CD8-positive, alpha-beta memory T cell (primary cell): ENCODE results near the gene SLC2A9. TPM values are rescaled to one million over a fixed set of nuclear protein-coding genes. Genes with fewer than 3 reads are reported as not detected.

Source experiments
- CTCF ChIA-PET: fragments of 350-600 bp; sonication (Branson Sonifier 250); formaldehyde crosslinking; loops from one replicate; lab custom pipeline; 2021; ENCODE audit warnings: antibody characterized with exemption; lab: Charles Lee
- POLR2A ChIA-PET: fragments of 350-600 bp; sonication (Branson Sonifier 250); formaldehyde crosslinking; loops from one replicate; lab custom pipeline; 2021; ENCODE audit warnings: antibody characterized with exemption; lab: Charles Lee
- DNase-seq, 5 donors: peaks; one replicate each; pipeline versions ENCODE4 v3.0.0 to v3.0.0-alpha.2; 2020 to 2022; ENCODE audit warnings: mixed read lengths in 1 of 5
- H3K27ac ChIP-seq: one replicate; pipeline ENCODE4 v1.7.0; 2013; ENCODE audit warnings: low read depth, mild to moderate bottlenecking, low read length, moderate library complexity
- H3K27me3 ChIP-seq: 2 replicates; pipeline ENCODE4 v1.7.0; 2013; ENCODE audit warnings: low read length, mild to moderate bottlenecking; ENCODE audit not compliant: insufficient read depth, poor library complexity, severe bottlenecking
- H3K36me3 ChIP-seq: 2 replicates; pipeline ENCODE4 v1.7.0; 2013; ENCODE audit warnings: mild to moderate bottlenecking, low read length, moderate library complexity; ENCODE audit not compliant: insufficient read depth
- H3K4me1 ChIP-seq: 2 replicates; pipeline ENCODE4 v1.7.0; 2013; ENCODE audit warnings: mild to moderate bottlenecking, low read length, moderate library complexity; ENCODE audit not compliant: insufficient read depth
- H3K4me3 ChIP-seq: 2 replicates; pipeline ENCODE4 v1.7.0; 2013; ENCODE audit warnings: mild to moderate bottlenecking, low read length
- H3K9me3 ChIP-seq: 2 replicates; pipeline ENCODE4 v1.7.0; 2013; ENCODE audit warnings: mild to moderate bottlenecking, low read length
- H3K27ac Mint-ChIP-seq, 8 donors: one replicate each; pipeline ENCODE4 v1.8.0; 2020 to 2021; ENCODE audit warnings: mixed read lengths in 8 of 8, mild to moderate bottlenecking in 6 of 8, inconsistent platforms in 3 of 8, moderate library complexity in 3 of 8
- H3K27me3 Mint-ChIP-seq, 2 donors: one replicate each; pipeline ENCODE4 v1.8.0; 2020 to 2021; ENCODE audit warnings: mixed read lengths in 2 of 2, mild to moderate bottlenecking in 1 of 2, moderate library complexity in 1 of 2
- H3K36me3 Mint-ChIP-seq, 3 donors: one replicate each; pipeline ENCODE4 v1.8.0; 2020 to 2021; ENCODE audit warnings: mixed read lengths in 3 of 3, inconsistent platforms in 1 of 3, mild to moderate bottlenecking in 1 of 3
- H3K4me1 Mint-ChIP-seq, 3 donors: one replicate each; pipeline ENCODE4 v1.8.0; 2020 to 2021; ENCODE audit warnings: mixed read lengths in 3 of 3, inconsistent platforms in 1 of 3, mild to moderate bottlenecking in 1 of 3
- H3K4me3 Mint-ChIP-seq, 7 donors: one replicate each; pipeline ENCODE4 v1.8.0; 2020 to 2021; ENCODE audit warnings: mixed read lengths in 7 of 7, mild to moderate bottlenecking in 6 of 7, moderate library complexity in 4 of 7, inconsistent platforms in 2 of 7
- H3K9me3 Mint-ChIP-seq, 5 donors: one replicate each; pipeline ENCODE4 v1.8.0; 2020 to 2022; ENCODE audit warnings: mixed read lengths in 5 of 5, mild to moderate bottlenecking in 3 of 5, moderate library complexity in 2 of 5, inconsistent platforms in 1 of 5
- polyA plus RNA-seq: library from polyadenylated mRNA; unstranded; fragments of 300-500 nt; fragmentation: Illumina TruSeq; gene quantifications from one replicate; pipeline ENCODE4 v1.2.3, GENCODE V29; 2021
- total RNA-seq, 2 experiments: library from RNA; stranded (reverse); gene quantifications; one replicate each; pipeline ENCODE4 v1.2.3, GENCODE V29; 2021

SLC2A9 gene
- total and polyA plus RNA-seq, 3 experiments from 2014 or later: 1.8 to 3.1 (median 3.0) TPM

- Mint-ChIP-seq H3K36me3 (no peaks in the 10 kb centered on the region), H3K4me1 (no peaks in the 10 kb centered on the region), H3K9me3 (peaks cover 0 to 3% (median 0%) of the 10 kb centered on the region in 5 donors), H3K27ac (peak overlapping the region in 1 of 8 donors; percentile 3), H3K27me3 (peaks cover 0 to 1% of the 10 kb centered on the region in 2 donors), H3K4me3 (no peak overlapping the region)
- no peak overlapping the region for H3K27ac ChIP-seq
- DNase-seq: no peak
- no peaks in the 10 kb centered on the region for H3K27me3 ChIP-seq
- H3K4me3 ChIP-seq: no peak overlapping the region
- no peaks in the 10 kb centered on the region for H3K4me1 ChIP-seq
- CTCF ChIA-PET: no interaction called here
- H3K9me3 ChIP-seq: no peaks in the 10 kb centered on the region
- no peaks in the 10 kb centered on the region for H3K36me3 ChIP-seq
- POLR2A ChIA-PET: no interaction called here
Observed at GRCh38 chr4:9870165-9870790, 151.0 kb downstream of the SLC2A9 start.

GRCh38 chr4:9867751-9868425, 153.4 kb downstream of the SLC2A9 start:
- POLR2A ChIA-PET: no interaction called here
- no peaks in the 10 kb centered on the region for H3K36me3 Mint-ChIP-seq
- no peaks in the 10 kb centered on the region for H3K4me1 ChIP-seq
- DNase-seq: no peak
- no peaks in the 10 kb centered on the region for H3K4me1 Mint-ChIP-seq
- H3K27me3 Mint-ChIP-seq: peaks cover 0 to 1% of the 10 kb centered on the region in 2 donors
- no peak overlapping the region for H3K4me3 ChIP-seq
- no peak overlapping the region for H3K27ac Mint-ChIP-seq
- H3K36me3 ChIP-seq: no peaks in the 10 kb centered on the region
- H3K9me3 Mint-ChIP-seq: no peaks in the 10 kb centered on the region
- no peaks in the 10 kb centered on the region for H3K9me3 ChIP-seq
- H3K27me3 ChIP-seq: no peaks in the 10 kb centered on the region
- no peak overlapping the region for H3K27ac ChIP-seq
- CTCF ChIA-PET: no interaction called here
- no peak overlapping the region for H3K4me3 Mint-ChIP-seq

- no peaks in the 10 kb centered on the region for H3K4me1 Mint-ChIP-seq
- Histone ChIP-seq H3K4me3 (no peak overlapping the region), H3K36me3 (no peaks in the 10 kb centered on the region), H3K27me3 (no peaks in the 10 kb centered on the region), H3K27ac (no peak overlapping the region), H3K9me3 (no peaks in the 10 kb centered on the region), H3K4me1 (no peaks in the 10 kb centered on the region)
- H3K27ac Mint-ChIP-seq: no peak overlapping the region
- POLR2A ChIA-PET: no interaction called here
- H3K9me3 Mint-ChIP-seq: no peaks in the 10 kb centered on the region
- DNase-seq: no peak
- peaks cover 0 to 1% of the 10 kb centered on the region in 2 donors for H3K27me3 Mint-ChIP-seq
- H3K36me3 Mint-ChIP-seq: no peaks in the 10 kb centered on the region
- CTCF ChIA-PET: no interaction called here
- no peak overlapping the region for H3K4me3 Mint-ChIP-seq
Observed at GRCh38 chr4:9866931-9867330, 154.4 kb downstream of the SLC2A9 start.

GRCh38 chr4:9861561-9861960, 159.7 kb downstream of the SLC2A9 start:
- Histone ChIP-seq H3K27me3 (no peaks in the 10 kb centered on the region), H3K4me1 (no peaks in the 10 kb centered on the region), H3K9me3 (no peaks in the 10 kb centered on the region), H3K36me3 (no peaks in the 10 kb centered on the region), H3K4me3 (no peak overlapping the region), H3K27ac (no peak overlapping the region)
- Mint-ChIP-seq H3K9me3 (peaks cover 0 to 2% (median 1%) of the 10 kb centered on the region in 5 donors), H3K27me3 (peaks cover 0 to 3% of the 10 kb centered on the region in 2 donors), H3K4me3 (no peak overlapping the region), H3K36me3 (no peaks in the 10 kb centered on the region), H3K27ac (no peak overlapping the region), H3K4me1 (no peaks in the 10 kb centered on the region)
- CTCF ChIA-PET: no interaction called here
- POLR2A ChIA-PET: no interaction called here
- no peak for DNase-seq

GRCh38 chr4:9859810-9860209, 161.5 kb downstream of the SLC2A9 start:
- H3K4me1 Mint-ChIP-seq: no peaks in the 10 kb centered on the region
- H3K27me3 Mint-ChIP-seq: peaks cover 0 to 3% of the 10 kb centered on the region in 2 donors
- ChIA-PET CTCF (no interaction called here), POLR2A (no interaction called here)
- DNase-seq: no peak
- Histone ChIP-seq H3K4me1 (no peaks in the 10 kb centered on the region), H3K27me3 (no peaks in the 10 kb centered on the region), H3K9me3 (no peaks in the 10 kb centered on the region), H3K4me3 (no peak overlapping the region), H3K36me3 (no peaks in the 10 kb centered on the region), H3K27ac (no peak overlapping the region)
- no peaks in the 10 kb centered on the region for H3K36me3 Mint-ChIP-seq
- H3K4me3 Mint-ChIP-seq: no peak overlapping the region
- peaks cover 0 to 13% (median 5%) of the 10 kb centered on the region in 5 donors for H3K9me3 Mint-ChIP-seq
- H3K27ac Mint-ChIP-seq: no peak overlapping the region

- Mint-ChIP-seq H3K36me3 (no peaks in the 10 kb centered on the region), H3K4me3 (no peak overlapping the region), H3K27me3 (peaks cover 7 to 18% of the 10 kb centered on the region in 2 donors), H3K4me1 (no peaks in the 10 kb centered on the region), H3K9me3 (peaks cover 3 to 12% (median 5%) of the 10 kb centered on the region in 5 donors), H3K27ac (no peak overlapping the region)
- no peaks in the 10 kb centered on the region for H3K36me3 ChIP-seq
- H3K4me1 ChIP-seq: no peaks in the 10 kb centered on the region
- CTCF ChIA-PET: no interaction called here
- H3K27me3 ChIP-seq: no peaks in the 10 kb centered on the region
- DNase-seq: no peak
- H3K9me3 ChIP-seq: no peaks in the 10 kb centered on the region
- POLR2A ChIA-PET: no interaction called here
- no peak overlapping the region for H3K4me3 ChIP-seq
- no peak overlapping the region for H3K27ac ChIP-seq
Observed at GRCh38 chr4:9849538-9849920, 171.8 kb downstream of the SLC2A9 start.

- Histone ChIP-seq H3K4me3 (no peak overlapping the region), H3K36me3 (no peaks in the 10 kb centered on the region), H3K27ac (no peak overlapping the region), H3K4me1 (no peaks in the 10 kb centered on the region), H3K9me3 (no peaks in the 10 kb centered on the region), H3K27me3 (no peaks in the 10 kb centered on the region)
- CTCF ChIA-PET: no interaction called here
- Mint-ChIP-seq H3K4me1 (no peaks in the 10 kb centered on the region), H3K27ac (no peak overlapping the region), H3K9me3 (peaks cover 0 to 10% (median 2%) of the 10 kb centered on the region in 5 donors), H3K4me3 (no peak overlapping the region), H3K27me3 (peaks cover 7 to 20% of the 10 kb centered on the region in 2 donors), H3K36me3 (no peaks in the 10 kb centered on the region)
- no peak for DNase-seq
- POLR2A ChIA-PET: no interaction called here
Observed at GRCh38 chr4:9847968-9848748, 173.1 kb downstream of the SLC2A9 start.
